NCI-H2029 (cell line): ENCODE measurements around the gene MAP3K4.

Experiments used
- DNase-seq: peaks from one replicate; lab custom pipeline; 2025; lab: John Stamatoyannopoulos, UW

MAP3K4 gene

DNA sequence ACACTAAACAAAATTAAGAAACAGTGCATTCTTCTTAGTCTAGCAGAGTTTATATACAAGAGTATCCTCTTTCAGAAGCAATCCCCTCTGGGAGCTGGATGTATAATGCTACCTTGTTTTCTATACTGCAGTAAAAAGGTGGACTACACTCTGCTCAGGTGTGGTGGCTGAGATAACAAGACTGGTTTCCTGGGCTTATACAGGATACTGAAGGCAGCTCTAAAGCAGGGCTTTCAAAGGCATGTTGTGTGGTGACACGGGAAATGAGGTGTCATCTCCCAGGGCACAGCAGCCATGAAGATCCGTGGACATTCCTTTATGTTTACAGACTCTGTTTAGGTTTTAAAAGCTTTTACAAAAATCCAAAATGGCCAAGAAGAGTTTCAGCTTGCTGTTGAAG, 136.7 kb downstream of the MAP3K4 start:
- no peak for DNase-seq

DNA sequence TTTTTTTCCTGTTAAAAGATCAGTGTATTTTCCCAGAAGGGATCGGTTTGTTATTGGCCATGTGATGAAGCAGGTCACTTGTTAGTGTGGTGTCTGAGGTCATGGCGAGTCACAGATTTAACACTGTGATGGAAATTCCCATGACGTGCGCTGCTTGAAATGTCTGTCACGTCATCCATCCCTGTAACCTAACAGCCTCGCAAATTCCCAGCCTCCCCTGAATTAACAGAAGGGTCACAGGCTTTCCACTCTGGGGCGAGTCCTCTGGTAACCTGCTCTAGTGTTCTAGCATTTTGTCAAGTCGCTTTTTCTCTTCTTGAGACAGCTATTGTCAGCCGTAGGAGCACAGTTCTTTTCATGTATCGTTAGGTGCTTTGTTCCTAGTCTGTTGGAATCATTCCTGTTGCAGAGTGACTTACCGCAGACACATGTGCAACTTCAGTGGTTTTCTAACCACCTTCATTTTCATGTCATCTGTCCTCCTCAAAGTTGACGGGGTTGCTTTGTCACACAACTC, 137.2 kb downstream of the MAP3K4 start:
- DNase-seq, result no peak

DNA sequence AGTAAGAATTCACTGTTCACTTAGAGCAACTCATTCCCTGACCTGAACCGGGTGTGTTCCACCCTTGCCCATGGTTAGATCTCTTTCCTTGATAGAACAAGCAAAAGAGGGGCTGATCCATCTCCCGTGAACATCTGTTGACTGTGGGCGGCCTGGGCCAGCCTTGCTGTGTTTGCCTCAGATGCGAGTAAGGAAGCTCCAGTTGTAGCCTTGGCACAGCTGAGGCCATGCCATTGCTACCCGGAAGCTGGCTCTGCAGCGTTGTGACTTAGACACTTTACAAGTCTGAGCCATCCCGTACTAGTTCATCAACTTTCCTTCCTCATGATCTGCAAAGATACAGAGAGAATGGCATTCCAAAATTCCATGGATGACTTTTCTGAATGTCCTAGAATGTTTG, 139.0 kb downstream of the MAP3K4 start:
- no peak for DNase-seq

DNA sequence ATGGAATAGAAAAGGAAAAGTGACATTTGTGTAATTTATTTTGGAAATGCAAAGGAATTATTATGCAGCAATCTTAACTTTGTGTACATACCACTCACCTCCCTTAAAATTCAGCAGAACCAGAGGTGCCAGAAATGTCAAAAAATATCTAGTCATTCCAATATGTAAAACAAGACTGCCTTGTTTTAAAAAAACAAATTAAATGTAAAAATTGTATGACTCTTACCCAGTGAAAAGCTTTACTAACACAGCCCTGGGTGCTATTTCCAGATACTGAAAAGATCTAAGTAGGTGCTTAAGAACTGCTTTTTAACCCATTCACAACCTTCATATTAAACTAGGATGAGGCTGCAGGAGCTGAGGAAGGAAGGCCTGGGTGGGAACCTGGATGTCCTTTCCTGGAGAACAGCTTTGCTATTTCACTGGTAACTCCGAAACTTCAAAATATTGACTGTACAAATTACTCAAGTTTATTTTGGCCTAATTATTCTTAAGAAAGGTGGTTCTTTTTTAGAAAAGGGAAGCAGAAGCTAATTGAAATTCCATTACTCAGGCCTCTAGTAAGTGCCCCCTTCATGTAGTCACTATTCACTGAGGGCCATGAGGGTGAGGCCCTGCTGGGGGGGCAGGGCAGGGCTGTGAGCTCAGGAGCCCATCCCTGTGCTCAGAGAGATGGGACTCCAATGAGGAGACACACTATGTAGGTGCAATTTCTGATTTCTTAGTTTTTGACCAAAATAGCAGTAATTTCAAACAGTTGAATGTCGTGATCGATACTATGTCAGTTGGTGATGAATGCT, 139.6 kb downstream of the MAP3K4 start:
- no peak for DNase-seq

DNA sequence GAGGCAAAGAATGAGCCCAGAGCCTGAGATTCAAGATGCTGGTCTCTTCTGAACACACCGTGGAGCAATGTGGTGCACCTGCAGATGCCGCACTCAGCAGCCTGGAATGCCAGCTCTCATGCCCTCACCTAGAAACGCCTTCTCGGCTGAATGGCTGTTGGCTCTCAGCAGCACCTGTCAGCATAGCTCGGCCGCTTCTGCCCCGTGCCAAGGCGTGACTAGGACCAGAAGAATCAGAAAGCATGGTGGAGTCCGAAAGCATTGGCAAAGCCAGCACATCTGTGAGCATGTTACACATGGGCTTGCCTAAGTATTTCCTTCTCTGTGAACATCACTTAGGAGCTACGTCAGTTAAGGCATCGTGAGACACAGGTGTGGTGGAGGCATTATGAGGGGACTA, 140.8 kb downstream of the MAP3K4 start:
- no peak for DNase-seq

DNA sequence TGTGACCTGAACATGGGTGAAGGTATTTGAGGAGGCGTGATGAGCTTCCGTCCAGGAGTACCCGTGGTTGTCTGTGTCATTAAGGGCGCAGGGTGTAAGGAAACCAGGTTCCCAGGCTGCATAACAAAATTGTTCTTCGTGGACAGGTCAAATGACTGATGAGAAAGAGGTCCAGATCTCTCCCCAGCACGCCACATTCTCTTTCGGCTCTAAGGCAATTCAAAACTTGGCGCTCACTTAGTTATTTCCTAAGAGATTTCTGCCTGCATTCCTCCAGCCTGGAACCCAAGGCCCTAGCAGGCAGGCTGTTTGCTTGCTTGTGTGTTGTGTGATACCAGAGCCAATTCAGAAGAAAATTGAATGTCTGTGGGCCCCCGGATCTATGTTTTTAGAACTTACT, 142.4 kb downstream of the MAP3K4 start:
- DNase-seq, result no peak

DNA sequence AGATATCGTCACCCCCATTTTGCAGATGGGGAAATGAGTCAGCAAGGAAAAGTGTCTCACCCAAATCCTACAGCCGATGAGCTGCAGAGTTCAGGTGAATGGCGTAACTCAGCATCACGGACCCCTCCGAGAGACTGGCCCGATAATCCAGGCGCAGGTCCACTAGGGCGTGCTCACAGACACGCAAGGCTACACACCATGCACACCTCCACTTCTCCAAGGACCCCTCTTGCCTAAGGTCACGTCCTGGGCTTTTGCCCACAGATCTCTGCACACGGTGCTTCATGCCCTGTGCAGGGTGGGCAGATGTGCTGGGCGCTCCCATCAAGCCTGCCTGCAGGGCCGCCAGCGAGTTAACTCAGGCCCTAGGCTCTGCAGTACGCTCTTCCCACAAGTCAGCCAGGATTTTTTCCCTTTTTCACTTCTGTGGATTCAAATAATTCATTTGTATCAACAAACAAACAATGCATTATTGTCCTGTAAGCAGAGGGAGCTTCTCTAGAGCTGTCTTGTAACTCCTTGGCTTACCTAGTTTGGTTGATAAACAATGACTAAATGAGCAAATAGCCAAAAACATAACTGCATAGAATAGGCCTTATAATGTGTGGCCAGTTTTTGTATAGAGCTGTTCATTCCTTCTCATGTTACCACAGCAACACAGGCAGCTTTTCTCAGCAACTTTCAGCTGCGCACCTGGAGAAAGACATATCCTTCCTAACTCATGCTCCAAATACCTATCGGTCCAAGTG, 143.2 kb downstream of the MAP3K4 start:
- no peak for DNase-seq

DNA sequence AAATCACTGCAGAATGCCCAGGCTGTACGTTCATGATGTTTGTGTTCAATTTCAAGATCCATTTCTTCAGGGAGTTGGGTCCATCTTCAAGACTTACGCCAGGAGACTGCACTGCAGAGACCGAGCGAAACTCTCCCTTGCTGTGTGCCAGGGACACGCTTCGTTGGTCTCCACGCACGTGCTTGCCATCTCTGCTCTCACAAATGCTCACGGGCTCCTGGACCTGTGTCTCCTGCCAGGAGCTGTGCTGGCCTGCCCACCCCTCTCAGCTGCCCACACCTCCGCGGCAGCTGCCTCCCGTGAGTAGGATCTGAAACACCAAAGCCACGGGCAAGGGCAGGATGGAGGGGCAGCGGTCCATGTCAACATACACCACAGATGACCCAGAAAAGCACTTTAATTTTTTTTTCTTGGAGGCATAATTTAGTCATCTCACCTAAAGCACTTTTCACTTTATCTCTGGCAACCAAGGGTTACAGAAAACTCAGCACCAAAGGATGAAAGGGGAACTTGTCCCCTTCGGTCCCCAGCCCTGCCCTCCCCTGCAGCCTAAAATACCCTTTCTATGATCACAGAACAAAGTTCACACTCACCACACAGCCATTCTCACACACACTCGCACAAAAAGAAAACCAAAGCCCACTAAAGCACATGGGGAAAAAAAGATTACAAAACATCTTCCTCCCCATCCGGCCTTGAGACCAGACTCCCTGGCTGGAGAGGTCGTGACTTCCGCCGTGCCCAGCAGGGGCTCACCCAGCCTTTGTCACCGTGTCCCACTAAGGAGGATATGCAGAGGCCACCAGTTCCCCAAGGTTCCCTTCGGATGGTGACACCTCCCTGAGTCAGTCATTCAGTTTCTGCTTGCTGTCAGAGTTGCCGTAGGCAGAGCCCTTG, 144.4 kb downstream of the MAP3K4 start:
- no peak for DNase-seq

DNA sequence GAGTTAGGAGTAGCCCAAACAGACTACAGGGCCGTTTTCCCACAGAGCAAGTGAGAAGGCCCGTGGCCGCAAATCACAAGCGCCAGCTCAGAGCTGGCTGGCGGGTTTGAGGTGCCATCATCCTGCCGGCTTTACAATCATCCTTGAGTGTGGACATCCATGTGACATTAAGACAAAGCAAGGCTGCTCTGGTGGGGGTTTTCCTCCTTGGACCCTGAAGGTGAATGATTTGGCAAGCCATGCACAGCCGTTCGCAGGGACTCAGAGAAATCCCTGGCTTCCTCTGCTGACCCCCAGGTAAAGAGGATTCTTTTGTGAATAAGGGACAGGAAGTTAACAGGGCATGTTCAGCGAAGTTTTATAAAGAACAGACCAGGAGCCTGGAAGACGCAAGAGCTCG, 145.1 kb downstream of the MAP3K4 start:
- no peak for DNase-seq

DNA sequence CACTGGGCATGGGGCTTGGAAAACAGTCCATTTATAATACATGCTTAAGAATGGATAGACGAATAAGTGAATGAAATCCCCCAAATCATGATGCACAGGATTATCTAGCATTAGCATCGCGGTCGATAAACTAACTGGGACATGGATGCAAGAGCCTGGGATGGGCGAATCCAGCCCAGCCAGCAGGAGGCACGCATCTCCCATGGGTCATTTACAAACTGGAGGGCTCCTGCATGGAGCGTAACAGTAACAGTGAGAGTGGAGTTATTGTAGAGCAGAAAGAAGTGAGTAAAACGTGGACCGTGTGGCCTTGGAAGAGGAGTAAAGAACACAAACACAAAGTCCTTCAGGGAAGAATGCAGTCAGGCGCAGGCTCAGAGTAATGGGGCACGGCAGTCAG, 145.8 kb downstream of the MAP3K4 start:
- no peak for DNase-seq

DNA sequence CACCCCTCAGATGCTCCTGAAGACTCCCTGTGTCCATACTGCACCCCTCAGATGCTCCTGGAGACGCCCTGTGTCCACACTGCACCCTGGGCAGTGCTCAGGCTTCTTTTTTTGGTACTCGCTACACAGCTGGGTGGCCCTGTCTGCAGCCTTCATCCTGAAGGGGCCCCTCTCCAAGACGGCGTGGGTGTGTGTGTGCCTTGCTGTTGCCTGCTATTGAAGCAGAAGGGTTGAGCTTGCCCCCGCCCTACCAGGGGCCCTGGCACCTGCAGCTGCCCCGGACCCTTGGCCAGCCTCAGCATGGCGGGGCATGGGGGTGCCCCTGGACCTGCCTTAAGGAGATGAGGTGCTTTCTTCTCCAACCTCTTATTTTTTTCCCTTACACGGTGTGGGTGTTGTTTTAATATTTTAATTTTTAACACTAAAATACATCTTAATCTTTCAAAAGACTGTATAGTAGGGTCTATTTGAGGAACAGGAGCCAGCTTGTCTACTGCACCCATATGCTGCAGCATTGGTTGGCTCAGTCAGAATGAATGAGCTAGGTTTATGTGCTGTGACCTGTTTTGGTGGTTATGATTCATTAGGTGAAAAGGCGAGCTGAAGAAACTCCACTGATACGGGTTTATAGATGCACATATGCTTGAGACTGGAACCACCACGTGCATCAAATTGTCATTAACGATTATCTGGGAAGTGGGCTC, 146.4 kb downstream of the MAP3K4 start:
- no peak for DNase-seq

DNA sequence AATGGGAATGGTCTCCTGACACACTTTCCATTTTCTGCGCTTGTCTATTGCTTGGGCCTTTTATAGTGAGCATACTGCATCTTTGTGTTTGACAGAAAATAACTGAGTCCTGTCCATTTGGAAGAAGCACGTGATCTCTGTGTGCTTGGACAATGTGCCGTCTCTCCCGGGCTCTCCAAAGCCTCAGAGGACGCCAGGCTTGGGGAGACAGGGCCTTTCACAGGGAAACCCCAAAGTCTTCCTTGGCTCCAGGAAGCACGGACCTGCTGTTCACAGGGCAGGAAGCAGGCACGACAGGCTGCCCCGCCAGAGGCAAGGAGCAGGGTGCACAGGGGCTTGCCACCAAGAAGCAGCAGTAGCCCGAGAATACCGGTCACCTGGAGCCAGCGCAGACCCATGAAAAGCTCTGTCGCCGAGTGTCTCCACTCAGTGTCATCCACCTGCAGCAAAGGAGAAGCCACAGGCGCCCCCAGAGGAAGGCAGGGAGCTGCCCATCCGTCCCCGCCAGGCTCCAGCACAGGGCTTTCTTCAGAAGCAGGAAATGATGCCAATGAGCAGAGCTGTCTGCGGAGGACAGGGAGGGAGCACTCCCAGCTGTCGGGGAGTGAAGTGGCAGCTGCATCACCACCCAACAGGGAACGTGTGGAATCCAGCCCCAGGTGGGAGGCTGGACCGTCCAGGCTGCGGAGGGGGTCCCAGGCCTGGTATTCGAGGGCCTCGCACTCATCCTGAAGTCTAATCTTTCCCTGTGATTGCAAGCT, 147.2 kb downstream of the MAP3K4 start:
- DNase-seq, result peak; percentile 7

DNA sequence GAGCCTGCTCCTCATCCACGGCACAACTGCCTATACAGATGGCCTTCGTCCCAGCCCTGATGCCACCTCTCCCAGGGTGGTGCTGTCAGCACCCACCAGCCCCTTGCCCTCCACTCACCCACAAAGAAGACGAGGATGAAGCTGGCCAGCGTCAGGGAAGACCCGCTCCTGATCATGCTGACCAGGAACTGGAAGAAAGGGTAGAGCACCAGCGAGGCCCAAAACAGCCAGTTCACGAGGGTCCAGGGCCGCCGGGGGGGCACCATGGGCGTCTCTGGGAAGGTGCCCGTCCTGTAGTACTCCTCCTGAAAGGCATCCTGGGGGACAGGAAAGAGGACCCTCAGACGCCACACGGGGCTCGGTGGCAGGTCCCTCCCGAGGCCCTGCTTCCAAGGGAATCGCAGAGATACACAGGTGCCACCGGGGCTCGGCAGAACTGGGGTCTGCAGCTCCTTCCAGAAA, 147.8 kb downstream of the MAP3K4 start:
- DNase-seq, result no peak

DNA sequence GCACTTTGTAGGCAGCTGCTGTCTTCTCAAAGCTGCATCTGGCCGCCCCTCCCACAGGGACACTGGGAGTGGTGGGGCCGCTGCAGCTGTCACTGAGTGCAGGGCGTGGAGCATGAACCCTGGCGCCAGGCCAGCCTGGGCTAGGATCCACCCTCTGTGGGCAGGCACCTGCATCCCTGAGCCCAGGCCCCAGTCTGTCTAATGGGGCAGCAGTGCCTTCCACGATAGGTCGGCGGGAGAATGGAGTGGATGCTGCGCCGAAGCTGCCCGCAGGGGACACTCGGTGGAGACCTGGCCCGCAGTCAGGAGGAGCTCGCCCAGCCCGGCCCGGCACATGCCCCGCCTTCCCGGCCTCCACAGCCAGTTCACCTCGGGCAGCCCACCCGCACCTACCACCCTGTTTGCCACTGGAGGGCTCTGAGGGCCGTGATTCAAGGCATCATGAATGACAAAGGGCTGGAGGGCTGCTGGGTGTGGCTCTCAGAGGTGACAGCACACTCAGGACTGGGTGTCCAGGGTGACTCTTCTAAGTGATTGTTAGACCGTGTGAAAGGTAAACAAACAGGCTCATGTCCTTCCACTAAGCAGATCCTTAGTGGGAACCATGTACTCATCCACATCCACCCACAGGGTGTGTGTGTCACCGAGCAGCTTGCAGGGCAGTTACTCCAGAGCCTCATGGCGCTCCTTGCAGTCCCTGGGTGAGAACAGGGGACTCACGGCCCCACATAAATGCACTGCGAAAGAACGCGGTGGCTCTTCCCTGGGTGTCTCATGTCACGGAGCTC, 148.4 kb downstream of the MAP3K4 start:
- peak; percentile 83 for DNase-seq

DNA sequence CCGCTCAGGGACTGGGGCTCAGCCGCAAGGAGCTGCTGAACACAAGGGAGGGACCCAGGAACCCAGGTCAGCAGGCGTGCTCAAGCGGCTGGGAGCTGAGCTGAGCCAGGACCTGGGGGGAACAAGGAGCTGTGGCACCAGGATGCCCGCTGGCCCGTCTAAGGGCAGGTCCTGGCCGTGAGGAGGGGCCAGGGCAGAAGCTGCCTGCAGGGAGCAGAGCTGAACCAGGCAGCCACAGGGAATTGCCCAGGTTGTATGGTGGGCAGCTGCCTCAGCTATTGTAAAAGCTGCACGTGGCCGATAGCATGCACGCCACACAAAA, 148.9 kb downstream of the MAP3K4 start:
- DNase-seq, result peak; percentile 36

DNA sequence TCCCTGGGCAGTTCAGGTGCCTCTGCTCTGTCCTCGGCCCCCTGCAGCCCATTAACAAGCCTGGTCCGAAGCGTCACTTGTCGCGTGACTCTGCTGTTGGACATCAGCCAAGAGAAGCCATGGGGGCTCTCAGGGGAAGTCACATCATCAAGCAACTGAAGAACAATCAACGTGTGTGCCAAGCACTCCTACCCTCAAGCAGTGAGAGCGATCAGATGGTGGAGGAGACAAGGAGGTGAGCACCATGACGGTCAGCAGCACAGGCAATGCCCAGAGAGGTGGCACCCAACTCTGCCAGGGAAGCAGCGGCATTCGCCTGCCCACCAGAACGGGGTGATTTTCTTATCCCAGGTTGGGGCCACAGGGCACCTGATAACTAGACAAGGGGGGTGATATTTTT, 149.6 kb downstream of the MAP3K4 start:
- DNase-seq, result peak; percentile 82

DNA sequence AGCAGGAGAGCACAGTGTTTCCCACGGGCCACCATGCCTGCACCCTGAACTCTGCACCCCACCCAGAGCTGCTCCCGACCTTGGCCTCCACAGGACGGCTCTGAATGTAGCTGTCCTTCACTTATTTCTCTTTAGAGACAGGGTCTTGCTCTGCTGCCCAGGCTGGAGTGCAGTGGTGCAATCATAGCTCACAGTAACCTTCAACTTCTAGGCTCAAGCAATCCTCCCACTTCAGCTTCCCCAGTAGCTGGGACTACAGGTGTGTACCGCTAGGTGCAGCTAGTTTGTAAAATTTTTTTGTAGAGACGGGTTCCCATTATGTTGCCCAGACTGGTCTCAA, 151.4 kb downstream of the MAP3K4 start:
- no peak for DNase-seq

DNA sequence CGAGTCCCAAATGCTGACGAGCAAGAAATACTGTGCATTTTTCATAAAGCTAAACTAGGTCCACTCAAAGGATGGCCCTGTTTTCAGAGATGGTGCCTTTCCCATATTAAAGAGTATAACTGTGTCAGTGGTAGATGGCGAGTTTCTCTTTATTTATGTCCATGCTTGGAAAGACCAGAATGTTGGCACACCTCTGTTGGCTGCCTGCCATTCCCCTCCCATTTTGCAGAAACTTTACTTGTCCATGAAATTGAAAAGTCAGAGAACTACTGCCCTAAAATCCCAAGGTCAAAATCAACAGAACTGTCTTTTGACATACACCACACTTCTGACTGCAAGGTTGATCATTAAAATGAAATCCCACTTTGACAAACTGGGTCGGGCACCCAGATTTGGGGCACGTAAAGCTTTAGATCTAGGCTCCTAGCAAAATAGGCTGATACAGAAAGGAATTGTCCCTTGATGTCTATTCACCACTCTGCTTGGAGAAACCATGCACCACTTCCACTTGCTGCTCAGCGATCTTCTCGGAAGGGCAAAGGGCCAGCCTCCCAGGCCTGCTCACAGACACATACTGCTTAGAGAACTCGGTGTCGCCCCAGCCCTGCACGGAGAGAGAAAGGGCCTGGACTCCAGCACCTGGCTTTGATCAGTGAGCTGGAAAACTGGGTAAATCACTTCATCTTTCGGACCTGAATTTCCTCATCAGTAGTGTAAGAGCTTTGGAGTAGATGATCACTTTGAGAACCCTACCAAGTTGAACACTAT, 152.3 kb downstream of the MAP3K4 start:
- DNase-seq, result no peak

DNA sequence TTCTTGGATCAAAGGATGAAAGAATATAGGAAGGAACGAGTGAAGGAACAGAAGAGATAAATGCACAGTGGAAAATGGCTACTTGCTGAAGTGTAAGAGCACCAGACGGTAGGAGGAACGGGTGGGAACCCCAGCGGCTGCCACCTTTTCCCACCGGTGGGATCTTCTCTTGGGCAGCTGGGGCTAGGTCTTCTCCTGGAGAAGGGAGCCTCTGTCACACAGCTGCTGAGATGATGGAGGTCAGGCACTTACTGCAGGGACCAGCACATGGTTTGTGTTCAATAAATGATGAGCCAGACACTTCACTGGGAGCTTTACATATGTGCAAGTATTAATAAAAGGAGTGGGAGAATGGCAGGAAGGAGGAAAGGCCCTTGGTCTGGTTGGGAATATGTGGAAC, 158.6 kb downstream of the MAP3K4 start:
- DNase-seq, result no peak

DNA sequence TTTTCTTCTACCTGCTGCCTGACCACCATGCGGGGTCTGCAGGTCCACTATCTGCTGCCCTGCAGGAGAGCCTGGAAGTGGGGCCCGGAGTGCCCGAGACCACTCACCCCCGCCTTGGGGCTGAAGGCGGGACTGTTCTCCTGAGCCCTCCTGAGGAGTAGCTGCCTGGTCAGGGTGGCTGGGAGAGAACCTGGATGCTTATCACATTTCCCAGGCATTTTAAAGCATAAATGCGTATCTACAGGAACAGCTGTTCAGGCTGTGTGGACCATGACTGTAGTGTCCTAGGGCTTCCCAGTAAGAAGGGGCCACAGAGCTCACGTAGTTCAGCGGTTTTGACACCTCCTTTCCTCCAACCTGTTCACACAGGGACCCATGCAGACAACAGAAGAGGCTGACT, 159.0 kb downstream of the MAP3K4 start:
- no peak for DNase-seq
